HepG2 (cell line): ENCODE measurements around the gene CTSA. TPM values are rescaled to one million over a fixed set of nuclear protein-coding genes. Genes with fewer than 3 reads are reported as not detected.

Experiments
- CHCHD3 ChIP-seq: sonication (generic); formaldehyde crosslinking; IDR thresholded peaks from 2 replicates; pipeline ENCODE4 v1.8.0; 2022; ENCODE audit warnings: mild to moderate bottlenecking, missing genetic modification reagents, moderate library complexity
- EHMT2 ChIP-seq: fragments of 200-600 bp; sonication (generic); IDR thresholded peaks from 2 replicates; pipeline ENCODE4 v1.7.0; 2017; ENCODE audit warnings: antibody characterized with exemption, low read depth, low read length, borderline replicate concordance
- HNRNPUL1 ChIP-seq: fragments of 200-400 bp; formaldehyde crosslinking; IDR thresholded peaks from 2 replicates; pipeline ENCODE4 v1.6.1; 2017; ENCODE audit warnings: low read depth, mild to moderate bottlenecking, low read length, moderate library complexity
- KDM5B ChIP-seq: sonication (generic); formaldehyde crosslinking; IDR thresholded peaks from 2 replicates; pipeline ENCODE4 v1.4.0; 2020; ENCODE audit warnings: missing genetic modification reagents, mild to moderate bottlenecking, borderline replicate concordance
- KLF6 ChIP-seq: IDR thresholded peaks from 2 replicates; pipeline ENCODE4 v1.8.0; 2016; ENCODE audit warnings: missing biosample characterization, missing genetic modification reagents
- PITX1 ChIP-seq: sonication (generic); formaldehyde crosslinking; IDR thresholded peaks from 2 replicates; pipeline ENCODE4 v1.5.1; 2020; ENCODE audit warnings: mild to moderate bottlenecking, missing genetic modification reagents
- TSC22D2 ChIP-seq: sonication (generic); formaldehyde crosslinking; IDR thresholded peaks from 2 replicates; pipeline ENCODE4 v1.5.1; 2020; ENCODE audit warnings: missing genetic modification reagents, mild to moderate bottlenecking, borderline replicate concordance
- ZC3H13 ChIP-seq: sonication (generic); formaldehyde crosslinking; IDR thresholded peaks from 2 replicates; pipeline ENCODE4 v1.8.1; 2023; ENCODE audit warnings: mild to moderate bottlenecking, missing genetic modification reagents, moderate library complexity
- ZFP90 ChIP-seq: sonication (generic); formaldehyde crosslinking; IDR thresholded peaks from 2 replicates; pipeline ENCODE4 v1.8.0; 2022; ENCODE audit warnings: missing genetic modification reagents, mild to moderate bottlenecking, inconsistent platforms, borderline replicate concordance
- ZNF337 ChIP-seq: sonication (generic); formaldehyde crosslinking; IDR thresholded peaks from 2 replicates; pipeline ENCODE4 v1.5.1; 2020; ENCODE audit warnings: missing genetic modification reagents, low read depth, mild to moderate bottlenecking, borderline replicate concordance
- polyA plus RNA-seq, 8 experiments: library from polyadenylated mRNA; depleted of rRNA in 3 of 8; stranded (reverse) in 7 of 8; unstranded in 1 of 8; fragments of >200 nt; fragmentation: Illumina TruSeq in 4 of 8; extraction: Trizol in 4 of 8; gene quantifications; 2 replicates each; pipeline versions ENCODE4 v1.2.1 to v1.2.3, GENCODE V29; 2011 to 2016; ENCODE audit warnings: low read depth in 4 of 8, missing spikeins in 1 of 8, mixed read lengths in 1 of 8; ENCODE audit not compliant: insufficient read depth in 1 of 8
- total RNA-seq, 5 experiments: library from RNA; depleted of rRNA; stranded (reverse); fragments of >200 nt; fragmentation: Illumina TruSeq; extraction: Trizol; gene quantifications; 2 replicates each; pipeline ENCODE4 v1.2.3, GENCODE V29; 2016; ENCODE audit warnings: low read depth in 1 of 5
- TF ChIP-seq, protein P1 (sequence below): sonication (generic); formaldehyde crosslinking; IDR thresholded peaks from 2 replicates; pipeline ENCODE4 v1.5.0; 2020; ENCODE audit warnings: mild to moderate bottlenecking, missing genetic modification reagents, borderline replicate concordance
- TF ChIP-seq, protein P2 (sequence below): IDR thresholded peaks from 2 replicates; pipeline ENCODE4 v1.6.1; 2016
- TF ChIP-seq, protein P3 (sequence below): sonication (generic); formaldehyde crosslinking; IDR thresholded peaks from 2 replicates; pipeline ENCODE4 v1.4.0; 2020; ENCODE audit warnings: missing genetic modification reagents
- TF ChIP-seq, protein P4 (sequence below): sonication (generic); formaldehyde crosslinking; IDR thresholded peaks from 2 replicates; pipeline ENCODE4 v1.5.0; 2020; ENCODE audit warnings: mild to moderate bottlenecking, missing genetic modification reagents
- TF ChIP-seq, protein P5 (sequence below): sonication (generic); formaldehyde crosslinking; IDR thresholded peaks from 2 replicates; pipeline ENCODE4 v1.5.0; 2020; ENCODE audit warnings: missing genetic modification reagents
- TF ChIP-seq, protein P6 (sequence below): IDR thresholded peaks from 2 replicates; pipeline ENCODE4 v1.6.1; 2016; ENCODE audit warnings: control low read depth

The CTSA gene
- total and polyA plus RNA-seq, 2 of the 13 experiments (the other 11 are each of a cell fraction or from before 2014, with no cell fraction given) = 202 to 231 TPM

DNA sequence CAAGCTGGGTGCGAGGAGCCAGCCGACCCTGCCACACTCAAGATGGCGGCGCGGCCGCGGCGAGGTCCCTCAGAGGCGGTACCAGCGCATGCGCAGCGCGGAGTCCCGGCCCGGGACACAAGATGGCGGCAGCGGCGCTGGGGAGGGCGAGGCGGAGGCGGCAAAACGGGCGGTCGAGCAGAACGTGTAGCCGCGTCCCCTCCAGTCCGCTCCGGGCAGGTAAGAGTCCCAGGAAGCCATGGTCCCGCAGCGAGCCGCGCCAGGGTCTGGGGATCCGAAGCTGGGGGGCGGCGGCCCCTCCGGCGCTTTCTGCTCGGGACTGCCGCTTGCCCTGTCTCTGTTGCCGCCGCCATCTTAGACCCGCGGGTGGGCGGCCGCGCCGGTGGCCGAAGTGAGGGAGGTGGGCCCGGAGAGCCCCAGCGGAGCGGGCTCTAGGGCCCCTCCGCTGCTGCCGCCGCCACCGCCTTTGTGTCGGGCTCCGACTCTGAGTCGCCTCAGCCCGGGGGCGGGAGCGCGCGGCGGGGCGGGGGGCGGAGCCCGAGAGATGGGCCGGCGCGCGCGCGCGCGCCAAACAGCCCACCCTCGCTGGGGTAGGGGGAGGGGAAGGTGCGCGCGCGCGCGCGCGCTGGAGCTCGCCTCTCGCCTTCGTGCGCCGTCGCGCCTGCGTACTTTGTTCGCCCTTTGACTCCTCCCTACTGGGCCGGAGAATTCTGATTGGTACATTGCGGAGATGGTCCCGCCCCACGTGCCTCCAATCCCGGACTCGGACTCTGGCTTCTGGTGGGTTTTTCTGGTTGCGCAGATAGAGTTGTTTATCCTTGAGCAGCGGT is 43.7 kb downstream of the CTSA start, which contains the start of gene PCIF1 (continued):
- TF ChIP-seq, protein P1, sequence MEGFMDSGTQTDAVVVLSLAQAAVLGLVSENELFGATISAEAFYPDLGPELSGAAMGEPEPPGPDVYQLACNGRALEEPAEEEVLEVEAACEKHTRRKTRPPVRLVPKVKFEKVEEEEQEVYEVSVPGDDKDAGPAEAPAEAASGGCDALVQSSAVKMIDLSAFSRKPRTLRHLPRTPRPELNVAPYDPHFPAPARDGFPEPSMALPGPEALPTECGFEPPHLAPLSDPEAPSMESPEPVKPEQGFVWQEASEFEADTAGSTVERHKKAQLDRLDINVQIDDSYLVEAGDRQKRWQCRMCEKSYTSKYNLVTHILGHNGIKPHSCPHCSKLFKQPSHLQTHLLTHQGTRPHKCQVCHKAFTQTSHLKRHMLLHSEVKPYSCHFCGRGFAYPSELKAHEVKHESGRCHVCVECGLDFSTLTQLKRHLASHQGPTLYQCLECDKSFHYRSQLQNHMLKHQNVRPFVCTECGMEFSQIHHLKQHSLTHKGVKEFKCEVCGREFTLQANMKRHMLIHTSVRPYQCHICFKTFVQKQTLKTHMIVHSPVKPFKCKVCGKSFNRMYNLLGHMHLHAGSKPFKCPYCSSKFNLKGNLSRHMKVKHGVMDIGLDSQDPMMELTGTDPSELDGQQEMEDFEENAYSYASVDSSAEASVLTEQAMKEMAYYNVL (CRISPR knock-in tag) = peak; percentile 40; the same call in 1 of the 2 replicates
- peak; percentile 91 for TF ChIP-seq KLF6
- TF ChIP-seq TSC22D2 (CRISPR knock-in tag) = peak; percentile 96
- TF ChIP-seq, protein P2, sequence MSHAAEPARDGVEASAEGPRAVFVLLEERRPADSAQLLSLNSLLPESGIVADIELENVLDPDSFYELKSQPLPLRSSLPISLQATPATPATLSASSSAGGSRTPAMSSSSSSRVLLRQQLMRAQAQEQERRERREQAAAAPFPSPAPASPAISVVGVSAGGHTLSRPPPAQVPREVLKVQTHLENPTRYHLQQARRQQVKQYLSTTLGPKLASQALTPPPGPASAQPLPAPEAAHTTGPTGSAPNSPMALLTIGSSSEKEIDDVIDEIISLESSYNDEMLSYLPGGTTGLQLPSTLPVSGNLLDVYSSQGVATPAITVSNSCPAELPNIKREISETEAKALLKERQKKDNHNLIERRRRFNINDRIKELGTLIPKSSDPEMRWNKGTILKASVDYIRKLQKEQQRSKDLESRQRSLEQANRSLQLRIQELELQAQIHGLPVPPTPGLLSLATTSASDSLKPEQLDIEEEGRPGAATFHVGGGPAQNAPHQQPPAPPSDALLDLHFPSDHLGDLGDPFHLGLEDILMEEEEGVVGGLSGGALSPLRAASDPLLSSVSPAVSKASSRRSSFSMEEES (CRISPR knock-in tag) = peak; percentile 89
- TF ChIP-seq, protein P3, sequence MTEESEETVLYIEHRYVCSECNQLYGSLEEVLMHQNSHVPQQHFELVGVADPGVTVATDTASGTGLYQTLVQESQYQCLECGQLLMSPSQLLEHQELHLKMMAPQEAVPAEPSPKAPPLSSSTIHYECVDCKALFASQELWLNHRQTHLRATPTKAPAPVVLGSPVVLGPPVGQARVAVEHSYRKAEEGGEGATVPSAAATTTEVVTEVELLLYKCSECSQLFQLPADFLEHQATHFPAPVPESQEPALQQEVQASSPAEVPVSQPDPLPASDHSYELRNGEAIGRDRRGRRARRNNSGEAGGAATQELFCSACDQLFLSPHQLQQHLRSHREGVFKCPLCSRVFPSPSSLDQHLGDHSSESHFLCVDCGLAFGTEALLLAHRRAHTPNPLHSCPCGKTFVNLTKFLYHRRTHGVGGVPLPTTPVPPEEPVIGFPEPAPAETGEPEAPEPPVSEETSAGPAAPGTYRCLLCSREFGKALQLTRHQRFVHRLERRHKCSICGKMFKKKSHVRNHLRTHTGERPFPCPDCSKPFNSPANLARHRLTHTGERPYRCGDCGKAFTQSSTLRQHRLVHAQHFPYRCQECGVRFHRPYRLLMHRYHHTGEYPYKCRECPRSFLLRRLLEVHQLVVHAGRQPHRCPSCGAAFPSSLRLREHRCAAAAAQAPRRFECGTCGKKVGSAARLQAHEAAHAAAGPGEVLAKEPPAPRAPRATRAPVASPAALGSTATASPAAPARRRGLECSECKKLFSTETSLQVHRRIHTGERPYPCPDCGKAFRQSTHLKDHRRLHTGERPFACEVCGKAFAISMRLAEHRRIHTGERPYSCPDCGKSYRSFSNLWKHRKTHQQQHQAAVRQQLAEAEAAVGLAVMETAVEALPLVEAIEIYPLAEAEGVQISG (CRISPR knock-in tag) = peak; percentile 87
- peak; percentile 15; the same call in 1 of the 2 replicates for TF ChIP-seq ZFP90 (CRISPR knock-in tag)
- peak; percentile 91 for TF ChIP-seq HNRNPUL1
- TF ChIP-seq KDM5B (CRISPR knock-in tag) = peak; percentile 99
- TF ChIP-seq, protein P4, sequence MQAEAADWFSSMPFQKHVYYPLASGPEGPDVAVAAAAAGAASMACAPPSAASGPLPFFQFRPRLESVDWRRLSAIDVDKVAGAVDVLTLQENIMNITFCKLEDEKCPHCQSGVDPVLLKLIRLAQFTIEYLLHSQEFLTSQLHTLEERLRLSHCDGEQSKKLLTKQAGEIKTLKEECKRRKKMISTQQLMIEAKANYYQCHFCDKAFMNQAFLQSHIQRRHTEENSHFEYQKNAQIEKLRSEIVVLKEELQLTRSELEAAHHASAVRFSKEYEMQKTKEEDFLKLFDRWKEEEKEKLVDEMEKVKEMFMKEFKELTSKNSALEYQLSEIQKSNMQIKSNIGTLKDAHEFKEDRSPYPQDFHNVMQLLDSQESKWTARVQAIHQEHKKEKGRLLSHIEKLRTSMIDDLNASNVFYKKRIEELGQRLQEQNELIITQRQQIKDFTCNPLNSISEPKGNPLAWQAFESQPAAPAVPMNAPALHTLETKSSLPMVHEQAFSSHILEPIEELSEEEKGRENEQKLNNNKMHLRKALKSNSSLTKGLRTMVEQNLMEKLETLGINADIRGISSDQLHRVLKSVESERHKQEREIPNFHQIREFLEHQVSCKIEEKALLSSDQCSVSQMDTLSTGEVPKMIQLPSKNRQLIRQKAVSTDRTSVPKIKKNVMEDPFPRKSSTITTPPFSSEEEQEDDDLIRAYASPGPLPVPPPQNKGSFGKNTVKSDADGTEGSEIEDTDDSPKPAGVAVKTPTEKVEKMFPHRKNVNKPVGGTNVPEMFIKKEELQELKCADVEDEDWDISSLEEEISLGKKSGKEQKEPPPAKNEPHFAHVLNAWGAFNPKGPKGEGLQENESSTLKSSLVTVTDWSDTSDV (CRISPR knock-in tag) = peak; percentile 99
- TF ChIP-seq CHCHD3 (CRISPR knock-in tag) = peak; percentile 95
- TF ChIP-seq EHMT2 = no peak
- peak; percentile 19; the same call in 1 of the 2 replicates for TF ChIP-seq ZC3H13 (CRISPR knock-in tag)
- peak; percentile 18; the same call in 1 of the 2 replicates for TF ChIP-seq ZNF337 (CRISPR knock-in tag)
- TF ChIP-seq, protein P5, sequence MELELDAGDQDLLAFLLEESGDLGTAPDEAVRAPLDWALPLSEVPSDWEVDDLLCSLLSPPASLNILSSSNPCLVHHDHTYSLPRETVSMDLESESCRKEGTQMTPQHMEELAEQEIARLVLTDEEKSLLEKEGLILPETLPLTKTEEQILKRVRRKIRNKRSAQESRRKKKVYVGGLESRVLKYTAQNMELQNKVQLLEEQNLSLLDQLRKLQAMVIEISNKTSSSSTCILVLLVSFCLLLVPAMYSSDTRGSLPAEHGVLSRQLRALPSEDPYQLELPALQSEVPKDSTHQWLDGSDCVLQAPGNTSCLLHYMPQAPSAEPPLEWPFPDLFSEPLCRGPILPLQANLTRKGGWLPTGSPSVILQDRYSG (CRISPR knock-in tag) = peak; percentile 58; the same call in 1 of the 2 replicates
- peak; percentile 78 for TF ChIP-seq PITX1 (CRISPR knock-in tag)
- TF ChIP-seq, protein P6, sequence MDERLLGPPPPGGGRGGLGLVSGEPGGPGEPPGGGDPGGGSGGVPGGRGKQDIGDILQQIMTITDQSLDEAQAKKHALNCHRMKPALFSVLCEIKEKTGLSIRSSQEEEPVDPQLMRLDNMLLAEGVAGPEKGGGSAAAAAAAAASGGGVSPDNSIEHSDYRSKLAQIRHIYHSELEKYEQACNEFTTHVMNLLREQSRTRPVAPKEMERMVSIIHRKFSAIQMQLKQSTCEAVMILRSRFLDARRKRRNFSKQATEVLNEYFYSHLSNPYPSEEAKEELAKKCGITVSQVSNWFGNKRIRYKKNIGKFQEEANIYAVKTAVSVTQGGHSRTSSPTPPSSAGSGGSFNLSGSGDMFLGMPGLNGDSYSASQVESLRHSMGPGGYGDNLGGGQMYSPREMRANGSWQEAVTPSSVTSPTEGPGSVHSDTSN (CRISPR knock-in tag) = no peak
